ENCODE measurements around the gene R3HDM2. TPM values are rescaled to one million over a fixed set of nuclear protein-coding genes. Genes with fewer than 3 reads are reported as not detected.

R3HDM2 gene
- total RNA-seq, 1 experiment from 2014 or later = 45.4 TPM

- peak; percentile 19 for ATAC-seq
- Histone ChIP-seq H3K4me3 (replicated peaks in 1 of 2; ENCODE audit: low read depth in 1 of 2, low read length in 2 of 2) (peak overlapping the region; percentile 1 to 6; a peak in 1 of 4 replicates), H3K4me2 (ENCODE audit: low read length) (peak overlapping the region; percentile 59), H3K27ac (ENCODE audit: low read depth, low read length) (peak overlapping the region; percentile 10; the same call in 1 of the 2 replicates), H3K9me2 (ENCODE audit: insufficient read depth) (no peaks in the 10 kb centered on the region), H3K27me3 (ENCODE audit: insufficient read depth, low read length) (no peaks in the 10 kb centered on the region), H3K79me2 (ENCODE audit: insufficient read depth, low read length) (no peaks in the 10 kb centered on the region), H2AFZ (ENCODE audit: low read depth, low read length, poor library complexity, severe bottlenecking) (peak overlapping the region; percentile 41), H4K20me1 (ENCODE audit: insufficient read depth) (no peaks in the 10 kb centered on the region), H3K4me1 (ENCODE audit: control insufficient read depth in 1 of 2, insufficient read depth in 2 of 2, low read length in 2 of 2) (peaks cover 17 to 50% of the 10 kb centered on the region in 2 experiments), H3K9ac (ENCODE audit: low read length) (peak overlapping the region; percentile 24; the same call in 1 of the 2 replicates), H3K36me3 (ENCODE audit: control insufficient read depth in 1 of 2, insufficient read depth in 2 of 2, low read length in 2 of 2) (no peaks in the 10 kb centered on the region), H3K9me3 (ENCODE audit: control insufficient read depth in 1 of 2, insufficient read depth in 1 of 2, low read depth in 1 of 2, low read length in 2 of 2) (no peaks in the 10 kb centered on the region)
- intact Hi-C loops (cut with micrococcal nuclease) = loop anchor here (1.0 to 2.0 kb wide), 3 partner anchors 25 to 239 kb away; no protein-coding TSS in a partner anchor
- no TSS peak for BruUV-seq (replicated peaks)
- ChIA-PET RAD21 (ENCODE audit: low non-redundant PET in 1 of 2, low total read pairs in 2 of 2, uncharacterized antibody in 2 of 2, unreplicated experiment in 2 of 2) (interaction anchor here (0.9 to 1.9 kb wide), 3 partner anchors 25 to 30 kb away, joined by 3 to 13 read pairs (median 4); no protein-coding TSS in a partner anchor), POLR2A (interaction anchor here (0.5 to 1.9 kb wide), 7 partner anchors 16 to 558 kb away, joined by 3 to 7 read pairs (median 4); partner anchors contain the start of genes EEF1AKMT3 and SHMT2), CTCF (interaction anchor here (0.9 to 4.2 kb wide), 16 partner anchors 13 to 248 kb away, joined by 3 to 103 read pairs (median 5); partner anchors contain the start of genes GLI1, INHBE and SHMT2)
- TF ChIP-seq ELF1 (IDR thresholded peaks at IDR 0.05; ENCODE audit: borderline replicate concordance, low read depth) (no peak), EZH2phosphoT487 (IDR thresholded peaks at IDR 0.05; ENCODE audit: borderline replicate concordance) (no peak), SIN3A (IDR thresholded peaks at IDR 0.05; ENCODE audit: low read depth) (no peak), EZH2 (IDR thresholded peaks at IDR 0.05) (no peak), ZBTB33 (IDR thresholded peaks at IDR 0.05; ENCODE audit: extremely low read depth, insufficient replicate concordance, low read length) (no peak), RAD21 (IDR thresholded peaks at IDR 0.05; ENCODE audit: low read depth) (no peak), POLR2AphosphoS5 (IDR thresholded peaks at IDR 0.05; ENCODE audit: low read depth, low read length) (no peak)
- DNase-seq (ENCODE audit: low read depth, low spot score) = no peak
These were observed 217.0 kb downstream of the R3HDM2 start for GRCh38 chr12:57213763-57214397.

All from HCT116 (cell line).